Lower leg skin (tissue), 4 donors: ENCODE data around the gene DNAH14. TPM values are rescaled to one million over a fixed set of nuclear protein-coding genes. Genes with fewer than 3 reads are reported as not detected.

ENCODE experiments used
- DNase-seq, 2 donors: peaks; one replicate each; pipeline ENCODE4 v3.0.0-alpha.2; 2019; ENCODE audit warnings: low spot score in 2 of 2
- H3K4me3 ChIP-seq: fragments of 200-600 bp; sonication (generic); 2 replicates; pipeline ENCODE4 v1.5.1; 2017; ENCODE audit warnings: mild to moderate bottlenecking, low read depth; ENCODE audit not compliant: poor library complexity, severe bottlenecking
- CTCF ChIP-seq, 3 donors: fragments of 450-650 bp; IDR thresholded peaks; one replicate each; pipeline ENCODE4 v1.5.1; 2016; ENCODE audit warnings: antibody characterized with exemption in 3 of 3, mild to moderate bottlenecking in 3 of 3, moderate library complexity in 2 of 3
- POLR2A ChIP-seq, 2 donors: fragments of 450-650 bp; IDR thresholded peaks; one replicate each; pipeline ENCODE4 v1.6.1; 2016 to 2017; ENCODE audit warnings: antibody characterized with exemption in 2 of 2, mild to moderate bottlenecking in 1 of 2, moderate library complexity in 1 of 2
- WGBS, 2 donors: methylation state at CpG; one replicate each; pipeline ENCODE4 v1.1.5; 2018; 5-methylcytosine and 5-hydroxymethylcytosine counted together
- intact Hi-C: fragments of 100-400 bp; cut with DNase I; formaldehyde crosslinking; loops from one replicate; pipeline ENCODE4 v1.15.0; 2023; ENCODE audit warnings: low total_unique reads
- total RNA-seq, 4 donors: library from RNA; depleted of rRNA; stranded (reverse); fragments of >200 nt; gene quantifications; one replicate each; pipeline ENCODE4 v1.1.0, GENCODE V29; 2016

Gene DNAH14
- total RNA-seq, 4 donors from 2014 or later = 0.84 to 3.0 (median 1.8) TPM

GRCh38 chr1:225343618-225344017 is 414.1 kb downstream of the DNAH14 start:
- no peak for DNase-seq
- intact Hi-C loops = no loop called here
- H3K4me3 ChIP-seq = no peak overlapping the region
- TF ChIP-seq CTCF (IDR thresholded peaks at IDR 0.05) = no peak
- TF ChIP-seq POLR2A (IDR thresholded peaks at IDR 0.05) = no peak

- H3K4me3 ChIP-seq = no peak overlapping the region
- WGBS, 2 donors = 39 to 40% methylated on average over 3 of the region's 3 CpGs
- TF ChIP-seq CTCF (IDR thresholded peaks at IDR 0.05) = no peak
- no peak for TF ChIP-seq POLR2A (IDR thresholded peaks at IDR 0.05)
- DNase-seq = no peak
- intact Hi-C loops = no loop called here
These were observed 417.7 kb downstream of the DNAH14 start for GRCh38 chr1:225347123-225347683.

GRCh38 chr1:225348400-225348799 is 418.9 kb downstream of the DNAH14 start:
- intact Hi-C loops = no loop called here
- H3K4me3 ChIP-seq = no peak overlapping the region
- DNase-seq = no peak
- no peak for TF ChIP-seq POLR2A (IDR thresholded peaks at IDR 0.05)
- TF ChIP-seq CTCF (IDR thresholded peaks at IDR 0.05) = no peak

- no peak overlapping the region for H3K4me3 ChIP-seq
These were observed 420.4 kb downstream of the DNAH14 start for GRCh38 chr1:225349826-225350225.

GRCh38 chr1:225350872-225351271 is 421.4 kb downstream of the DNAH14 start:
- intact Hi-C loops = no loop called here
- H3K4me3 ChIP-seq = no peak overlapping the region
- TF ChIP-seq POLR2A (IDR thresholded peaks at IDR 0.05) (no peak), CTCF (IDR thresholded peaks at IDR 0.05) (no peak)
- no peak for DNase-seq

More at GRCh38 chr1:225349826-225350225, 420.4 kb downstream of the DNAH14 start:
- no peak for DNase-seq
- intact Hi-C loops = no loop called here
- 59 to 75% methylated on average over 2 of the region's 2 CpGs for WGBS, 2 donors
- TF ChIP-seq CTCF (IDR thresholded peaks at IDR 0.05) (no peak), POLR2A (IDR thresholded peaks at IDR 0.05) (no peak)

GRCh38 chr1:225354906-225355305 is 425.4 kb downstream of the DNAH14 start:
- DNase-seq = no peak
- intact Hi-C loops = no loop called here
- no peak overlapping the region for H3K4me3 ChIP-seq
- TF ChIP-seq CTCF (IDR thresholded peaks at IDR 0.05) = no peak
- WGBS, 2 donors = 74 to 84% methylated on average over 3 of the region's 3 CpGs
